ENCODE data around the gene CDO1.

GRCh38 chr5:115787426-115787825 is 29.0 kb downstream of the CDO1 start:
- TF ChIP-seq CTCF (conservative IDR thresholded peaks at IDR 0.05; ENCODE audit: low read length) (no peak), EZH2phosphoT487 (IDR thresholded peaks at IDR 0.05; ENCODE audit: borderline replicate concordance, low read depth, low read length) (no peak)

Data from OCI-LY7 (cell line).